T-helper 1 cell treated with Interleukin-12 subunit alpha and Interleukin-12 subunit beta and Interleukin-4 antibody, amounts not matched to agents 30 ng/mL and 1 ng/mL, for 36 hours (primary cell): Measurements from ENCODE around the gene SMIM36. TPM values are rescaled to one million over a fixed set of nuclear protein-coding genes. Genes with fewer than 3 reads are reported as not detected.
"Not testable (repeated sequence)": the region's sequence is repeated elsewhere in the genome, so short reads cannot be mapped to it uniquely, and the experiment has no call there.

Experiments used
- intact Hi-C: fragments of 100-400 bp; cut with micrococcal nuclease; formaldehyde crosslinking; loops from one replicate; pipeline ENCODE4 v1.15.1; 2024
- total RNA-seq: library from RNA; stranded (reverse); gene quantifications from 2 replicates; pipeline ENCODE4 v1.2.3, GENCODE V29; 2022

SMIM36 gene
- total RNA-seq, 1 donor from 2014 or later = not detected

DNA sequence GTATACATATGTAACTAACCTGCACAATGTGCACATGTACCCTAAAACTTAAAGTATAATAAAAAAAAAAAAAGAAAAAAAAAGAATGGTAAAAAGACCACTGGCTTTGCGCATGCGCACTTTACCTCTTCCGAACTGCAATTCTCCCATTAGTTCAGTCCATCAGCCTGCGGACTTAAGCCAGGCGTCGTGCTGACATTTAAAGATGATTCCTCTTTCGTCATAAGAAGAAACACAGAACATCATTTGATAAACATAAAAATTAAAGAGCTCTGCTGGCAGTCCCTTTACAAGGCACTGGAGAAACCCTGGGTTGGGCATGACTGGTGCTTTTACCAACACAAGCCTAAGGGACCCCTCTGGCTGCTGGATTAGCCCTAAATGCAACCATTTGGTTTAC lies 3.6 kb downstream of the SMIM36 start:
- intact Hi-C loops = not testable (repeated sequence)

DNA sequence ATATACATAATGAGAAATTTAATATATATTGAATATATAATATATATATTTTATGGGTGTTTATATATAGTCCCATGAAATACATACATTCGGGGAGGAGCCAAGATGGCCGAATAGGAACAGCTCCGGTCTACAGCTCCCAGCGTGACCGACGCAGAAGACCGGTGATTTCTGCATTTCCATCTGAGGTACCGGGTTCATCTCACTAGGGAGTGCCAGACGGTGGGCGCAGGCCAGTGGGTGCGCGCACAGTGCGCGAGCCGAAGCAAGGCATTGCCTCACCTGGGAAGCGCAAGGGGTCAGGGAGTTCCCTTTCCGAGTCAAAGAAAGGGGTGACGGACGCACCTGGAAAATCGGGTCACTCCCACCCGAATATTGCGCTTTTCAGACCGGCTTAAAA lies 9.6 kb downstream of the SMIM36 start:
- intact Hi-C loops = loop anchor here (2.0 kb wide), 1 partner anchor 79 kb away; no protein-coding TSS in a partner anchor

DNA sequence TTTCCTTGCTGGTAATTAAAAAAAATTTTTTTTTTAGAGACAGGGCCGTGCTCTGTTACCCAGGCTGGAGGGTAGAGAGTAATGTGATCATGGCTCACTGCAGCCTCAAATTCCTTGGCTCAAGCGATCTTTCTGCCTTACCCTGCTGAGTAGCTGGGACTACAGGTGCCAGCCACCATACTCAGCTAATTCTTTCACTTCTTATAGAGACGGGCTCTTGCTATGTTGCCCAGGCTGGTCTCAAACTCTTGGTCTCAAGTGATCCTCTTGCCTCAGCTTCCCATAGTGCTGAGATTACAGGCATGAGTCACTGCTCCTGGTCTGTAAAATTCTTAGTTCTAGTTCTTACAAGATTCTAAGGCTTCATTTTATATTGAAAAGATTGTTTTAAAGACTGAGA lies 11.1 kb downstream of the SMIM36 start:
- intact Hi-C loops = loop anchor here (2.0 kb wide), 1 partner anchor 77 kb away; no protein-coding TSS in a partner anchor

GRCh38 chr17:55496094-55496881 lies 15.0 kb downstream of the SMIM36 start:
- intact Hi-C loops = no loop called here

DNA sequence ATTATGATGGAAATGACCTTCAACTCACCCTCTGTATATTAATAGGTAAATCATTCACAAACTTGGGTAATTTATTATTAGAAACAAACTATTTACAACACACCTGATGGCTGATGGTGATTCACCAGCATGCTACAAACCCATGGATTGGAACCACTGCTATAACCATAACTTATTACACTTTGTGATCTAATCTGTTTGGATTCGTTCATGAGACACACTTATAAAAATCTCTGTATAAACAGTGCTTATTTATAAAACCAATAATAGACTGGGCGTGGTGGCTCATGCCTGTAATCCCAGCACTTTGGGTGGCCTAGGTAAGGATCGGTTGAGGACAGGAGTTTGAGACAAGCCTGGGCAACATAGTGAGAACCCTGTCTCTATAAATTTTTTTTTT lies 16.0 kb downstream of the SMIM36 start:
- intact Hi-C loops = no loop called here

GRCh38 chr17:55492781-55493341 lies 18.4 kb downstream of the SMIM36 start:
- intact Hi-C loops = no loop called here

- intact Hi-C loops = no loop called here
Measured at GRCh38 chr17:55490376-55490775, 20.9 kb downstream of the SMIM36 start.

DNA sequence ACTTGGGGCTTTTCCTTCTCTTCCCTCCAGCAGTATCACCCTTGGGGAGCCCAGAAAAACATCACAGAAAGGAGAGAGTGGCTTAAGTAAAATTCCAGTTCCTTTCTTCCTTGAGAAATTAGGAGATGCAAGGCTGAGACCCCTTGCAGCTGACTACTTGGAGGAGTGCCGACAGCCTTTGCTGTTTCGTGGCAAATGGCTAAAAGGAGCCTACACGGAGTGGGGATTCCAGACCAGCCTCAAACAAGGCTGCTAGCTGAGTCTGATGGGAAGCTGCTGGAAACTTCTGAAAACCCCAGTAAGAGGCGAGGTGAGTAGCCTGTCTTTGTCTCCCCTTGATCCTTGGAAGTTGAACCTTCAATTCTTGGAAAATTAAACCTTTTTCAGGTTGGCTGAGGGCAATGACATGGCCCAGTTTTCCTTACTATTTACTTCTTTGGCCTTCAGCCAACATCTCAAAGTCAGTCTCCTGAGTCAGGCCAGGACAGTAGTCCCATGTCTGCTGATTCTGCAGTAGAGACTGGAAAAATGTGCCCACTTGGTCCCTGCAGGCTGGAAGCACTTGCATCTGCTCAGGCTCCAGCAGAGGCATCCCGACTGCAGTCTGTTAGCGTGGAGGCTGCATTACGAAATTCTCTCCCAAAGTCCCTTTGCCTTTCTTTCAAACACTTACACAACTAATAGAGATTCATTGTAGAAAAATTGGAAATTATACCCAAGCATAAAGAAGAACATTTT lies 23.4 kb downstream of the SMIM36 start:
- intact Hi-C loops = no loop called here

DNA sequence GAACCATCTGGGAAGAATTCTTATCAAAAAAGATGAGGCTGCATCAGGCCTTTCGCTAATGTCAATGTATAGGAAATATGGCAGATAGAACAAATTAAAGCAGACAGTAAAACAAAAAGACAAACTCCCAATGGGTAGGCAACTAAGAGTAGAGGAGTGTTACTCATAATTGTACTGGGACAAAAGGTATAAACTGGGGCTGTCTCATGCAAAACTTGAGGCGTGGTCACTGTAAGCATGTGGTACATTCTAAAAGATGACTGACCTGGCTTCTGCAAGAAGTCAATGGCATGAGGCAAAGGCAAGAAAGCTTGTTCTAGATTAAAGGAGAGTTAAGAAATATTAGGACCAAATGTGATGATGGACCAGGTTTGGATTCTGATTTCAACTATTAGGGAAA lies 26.7 kb downstream of the SMIM36 start:
- intact Hi-C loops = no loop called here

DNA sequence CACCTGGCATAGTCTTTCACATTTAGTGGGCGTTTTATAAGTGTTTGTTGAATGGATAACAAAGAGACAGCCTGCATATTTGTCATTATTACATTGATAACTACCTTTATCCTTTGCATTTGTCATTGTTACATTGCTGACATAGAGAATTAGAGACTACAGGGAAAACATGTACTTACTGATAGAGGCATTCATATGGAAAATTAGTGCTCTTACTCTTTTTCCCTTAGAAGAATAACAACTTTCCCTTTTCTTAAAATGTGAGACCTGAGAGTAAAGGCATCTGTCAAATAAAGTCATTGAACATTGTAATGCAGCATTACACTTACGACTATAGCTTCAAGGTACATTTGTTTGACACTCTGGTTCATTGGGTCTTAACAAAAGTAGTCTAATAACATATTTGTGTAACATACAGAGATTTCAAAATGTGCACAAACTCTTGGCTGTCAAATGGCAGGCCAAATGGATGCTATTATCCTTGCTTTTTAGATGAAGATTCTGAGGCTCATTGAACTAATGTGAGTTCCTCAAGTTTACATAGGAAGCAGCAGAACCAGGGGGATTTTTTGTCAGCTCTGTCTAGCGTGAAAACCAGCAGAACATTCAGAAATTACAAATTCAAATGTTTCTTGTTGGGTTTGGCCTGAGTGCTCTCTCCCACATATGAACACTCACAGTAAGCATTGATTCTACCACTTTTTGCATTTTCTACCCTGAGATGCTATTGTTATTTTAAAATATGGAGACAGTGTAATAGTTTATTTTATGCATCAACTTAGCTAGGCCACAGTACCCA lies 28.5 kb downstream of the SMIM36 start:
- intact Hi-C loops = no loop called here

GRCh38 chr17:55480631-55481315 lies 30.5 kb downstream of the SMIM36 start:
- intact Hi-C loops = no loop called here

- intact Hi-C loops = no loop called here
Measured at GRCh38 chr17:55479903-55480302, 31.3 kb downstream of the SMIM36 start.

DNA sequence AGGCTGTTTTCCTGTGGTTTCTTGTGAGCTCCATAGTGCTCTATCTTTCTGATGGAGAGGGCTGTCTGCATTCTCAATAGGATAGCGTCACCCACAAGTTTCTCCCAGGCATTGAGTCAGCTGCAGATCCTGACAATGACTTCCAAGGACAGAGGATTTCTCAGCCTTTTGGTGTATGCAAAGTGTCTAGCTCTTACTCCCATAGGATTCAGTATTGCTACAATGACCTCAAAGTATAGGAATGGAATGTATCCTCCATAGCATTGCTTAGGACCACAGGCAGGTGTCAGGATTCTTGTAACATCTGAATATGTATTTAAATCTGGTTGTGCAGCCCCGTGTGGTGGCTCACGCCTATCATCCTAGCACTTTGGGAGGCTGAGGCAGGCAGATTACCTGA lies 32.3 kb downstream of the SMIM36 start:
- intact Hi-C loops = no loop called here

GRCh38 chr17:55466671-55467070 lies 44.6 kb downstream of the SMIM36 start:
- intact Hi-C loops = no loop called here

DNA sequence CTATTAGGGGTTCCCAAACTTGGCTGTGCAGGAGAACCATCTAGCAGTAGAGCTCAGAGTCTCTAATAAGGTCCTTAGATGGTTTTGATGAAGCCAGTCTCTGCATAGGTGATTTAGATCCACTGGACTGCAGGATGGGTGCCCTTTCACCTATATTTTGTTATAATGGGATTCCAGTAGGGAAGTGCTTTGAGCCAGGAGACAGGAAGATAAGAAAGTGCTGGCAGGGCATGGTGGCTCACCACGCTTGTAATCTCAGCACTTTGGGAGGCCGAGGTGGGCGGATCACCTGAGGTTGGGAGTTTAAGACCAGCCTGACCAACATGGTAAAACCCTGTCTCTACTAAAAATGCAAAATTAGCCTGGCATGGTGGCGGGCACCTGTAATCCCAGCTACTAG lies 45.5 kb downstream of the SMIM36 start:
- intact Hi-C loops = not testable (repeated sequence)

- intact Hi-C loops = loop anchor here (2.0 kb wide), 1 partner anchor 41 kb away; no protein-coding TSS in a partner anchor
Measured at GRCh38 chr17:55463600-55463999, 47.7 kb downstream of the SMIM36 start.

GRCh38 chr17:55462711-55463110 lies 48.5 kb downstream of the SMIM36 start:
- intact Hi-C loops = loop anchor here (2.0 kb wide), 1 partner anchor 40 kb away; no protein-coding TSS in a partner anchor

DNA sequence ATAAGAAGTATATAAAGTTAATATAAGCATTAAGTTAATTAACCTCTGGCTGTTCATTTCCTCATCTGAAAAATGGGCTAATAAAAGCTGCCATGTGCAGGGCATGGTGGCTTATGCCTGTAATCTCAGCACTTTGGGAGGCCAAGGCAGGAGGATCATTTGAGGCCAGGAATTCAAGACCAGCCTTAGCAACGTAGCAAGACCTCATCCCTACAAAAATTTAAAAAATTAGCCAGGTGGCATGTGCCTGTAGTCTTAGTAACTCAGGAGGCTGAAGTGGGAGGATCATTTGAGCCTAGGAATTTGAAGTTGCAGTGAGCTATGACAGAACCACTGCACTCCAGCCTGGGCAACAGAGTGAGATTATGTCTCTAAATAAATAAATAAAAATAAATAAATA lies 49.0 kb downstream of the SMIM36 start:
- intact Hi-C loops = loop anchor here (2.0 kb wide), 1 partner anchor 39 kb away; no protein-coding TSS in a partner anchor

- intact Hi-C loops = no loop called here
Measured at GRCh38 chr17:55458978-55459377, 52.3 kb downstream of the SMIM36 start.

- intact Hi-C loops = no loop called here
Measured at GRCh38 chr17:55458287-55458900, 52.9 kb downstream of the SMIM36 start.
